CD4-positive, CD25-positive, alpha-beta regulatory T cell (primary cell): ENCODE measurements around the gene OR6C3. TPM values are rescaled to one million over a fixed set of nuclear protein-coding genes. Genes with fewer than 3 reads are reported as not detected.
"Not testable (repeated sequence)": the region's sequence is repeated elsewhere in the genome, so short reads cannot be mapped to it uniquely, and the experiment has no call there.

Source experiments
- ATAC-seq, 2 donors: fragments of 150-1000 bp; cut with Tn5 transposase; one replicate each; pipeline ENCODE4 v1.10.0; 2021; ENCODE audit warnings: low read depth in 2 of 2, moderate number of reproducible peaks in 2 of 2, moderate library complexity in 1 of 2
- DNase-seq, 3 donors: peaks; one replicate each; pipeline versions ENCODE4 v3.0.0 to v3.0.0-alpha.2; 2012 to 2022; ENCODE audit warnings: mixed read lengths in 1 of 3
- H3K27ac ChIP-seq: one replicate; pipeline ENCODE4 v1.7.0; 2013; ENCODE audit warnings: mild to moderate bottlenecking, low read length; ENCODE audit not compliant: insufficient read depth, poor library complexity, severe bottlenecking
- H3K27me3 ChIP-seq: one replicate; pipeline ENCODE4 v1.7.0; 2013; ENCODE audit warnings: low read length; ENCODE audit not compliant: control insufficient read depth, insufficient read depth
- H3K36me3 ChIP-seq: one replicate; pipeline ENCODE4 v1.7.0; 2013; ENCODE audit warnings: mild to moderate bottlenecking, low read length, moderate library complexity; ENCODE audit not compliant: control insufficient read depth, insufficient read depth
- H3K4me1 ChIP-seq: 2 replicates; pipeline ENCODE4 v1.7.0; 2013; ENCODE audit warnings: mild to moderate bottlenecking, low read length; ENCODE audit not compliant: insufficient read depth, control insufficient read depth, poor library complexity, severe bottlenecking
- H3K4me3 ChIP-seq: one replicate; pipeline ENCODE4 v1.7.0; 2013; ENCODE audit warnings: low read depth, mild to moderate bottlenecking, low read length, moderate library complexity
- H3K9me3 ChIP-seq, 2 experiments: 1 replicate in 1 of 2; 2 replicates in 1 of 2; pipeline ENCODE4 v1.7.0; 2013; ENCODE audit warnings: low read length in 2 of 2, mild to moderate bottlenecking in 1 of 2, moderate library complexity in 1 of 2; ENCODE audit not compliant: control insufficient read depth in 2 of 2
- H3K27ac Mint-ChIP-seq, 3 donors: one replicate each; pipeline ENCODE4 v1.8.0; 2020 to 2022; ENCODE audit warnings: mild to moderate bottlenecking in 3 of 3, mixed read lengths in 3 of 3, moderate library complexity in 2 of 3
- H3K27me3 Mint-ChIP-seq: one replicate; pipeline ENCODE4 v1.8.0; 2022; ENCODE audit warnings: mild to moderate bottlenecking, mixed read lengths
- H3K36me3 Mint-ChIP-seq: one replicate; pipeline ENCODE4 v1.8.0; 2020; ENCODE audit warnings: mixed read lengths
- H3K4me1 Mint-ChIP-seq, 4 donors: one replicate each; pipeline ENCODE4 v1.8.0; 2020 to 2022; ENCODE audit warnings: mixed read lengths in 4 of 4, mild to moderate bottlenecking in 1 of 4
- H3K4me3 Mint-ChIP-seq, 4 donors: one replicate each; pipeline ENCODE4 v1.8.0; 2020 to 2022; ENCODE audit warnings: mild to moderate bottlenecking in 4 of 4, mixed read lengths in 4 of 4, moderate library complexity in 3 of 4
- H3K9me3 Mint-ChIP-seq, 7 donors: one replicate each; pipeline ENCODE4 v1.8.0; 2020 to 2022; ENCODE audit warnings: mixed read lengths in 7 of 7, mild to moderate bottlenecking in 3 of 7, moderate library complexity in 2 of 7
- polyA plus RNA-seq, 4 donors: library from polyadenylated mRNA; unstranded; fragments of 300-500 nt; fragmentation: Illumina TruSeq; gene quantifications; one replicate each; pipeline ENCODE4 v1.2.3, GENCODE V29; 2021
- total RNA-seq: library from RNA; stranded (reverse); gene quantifications from one replicate; pipeline ENCODE4 v1.2.3, GENCODE V29; 2022

The OR6C3 gene
- total and polyA plus RNA-seq, 5 donors from 2014 or later: not detected

DNA sequence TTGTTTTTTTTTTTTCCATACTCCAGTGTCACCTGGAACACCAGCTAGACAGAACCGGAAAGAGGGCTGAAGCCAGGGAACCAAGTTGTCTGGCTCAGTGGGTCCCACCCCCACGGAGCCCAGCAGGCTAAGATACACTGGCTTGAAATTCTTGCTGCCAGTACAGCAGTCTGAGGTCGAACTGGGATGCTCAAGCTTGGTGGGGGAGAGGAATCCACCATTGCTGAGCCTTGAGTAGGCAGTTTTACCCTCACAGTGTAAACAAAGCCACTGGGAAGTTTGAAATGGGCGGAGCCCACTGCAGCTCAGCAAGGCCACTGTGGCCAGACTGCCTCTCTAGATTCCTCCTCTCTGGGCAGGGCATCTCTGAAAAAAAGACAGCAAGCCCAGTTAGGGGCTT is 24.8 kb downstream of the OR6C3 start:
- H3K9me3 Mint-ChIP-seq, H3K4me3 ChIP-seq, H3K36me3 Mint-ChIP-seq, ATAC-seq, H3K27me3 ChIP-seq, H3K4me1 ChIP-seq, H3K27ac ChIP-seq, DNase-seq, H3K4me1 Mint-ChIP-seq, H3K36me3 ChIP-seq, H3K4me3 Mint-ChIP-seq, H3K27ac Mint-ChIP-seq, H3K9me3 ChIP-seq: not testable (repeated sequence)
- peaks cover 24% of the 10 kb centered on the region for H3K27me3 Mint-ChIP-seq

DNA sequence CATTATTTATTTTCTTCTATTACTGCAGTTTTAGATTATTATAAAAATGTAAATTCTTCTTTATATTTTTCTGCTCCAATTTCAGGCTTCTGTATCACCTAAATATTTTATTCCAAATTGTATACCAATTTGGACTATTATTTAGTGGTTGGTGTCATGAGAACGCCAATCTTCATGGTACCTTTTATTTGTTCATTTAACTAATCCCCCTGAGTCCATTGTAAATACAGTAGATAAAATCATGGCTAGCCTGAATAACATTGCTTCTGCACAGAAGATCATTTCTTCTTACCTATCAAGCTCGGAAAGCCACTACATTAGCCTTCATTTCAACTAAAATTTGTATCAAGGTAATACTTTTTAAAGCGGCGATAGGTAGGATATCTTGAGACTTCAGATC is 32.1 kb downstream of the OR6C3 start, which contains the start of gene OR6C75:
Gene OR6C75 (plus strand): TSS at position 301 of the 400 bp plus-strand sequence. CDS start 2,136 bp downstream, outside the sequence.
- H3K27me3 Mint-ChIP-seq: peaks cover 17% of the 10 kb centered on the region
- H3K27ac ChIP-seq: no peak within 1 kb of the TSS
- no peaks in the 10 kb centered on the region for H3K9me3 ChIP-seq
- ATAC-seq: no peak
- peaks cover 0 to 3% (median 0%) of the 10 kb centered on the region in 7 donors for H3K9me3 Mint-ChIP-seq
- no peaks in the 10 kb centered on the region for H3K4me1 ChIP-seq
- H3K36me3 Mint-ChIP-seq: no peaks in the 10 kb centered on the region
- no peaks in the 10 kb centered on the region for H3K27me3 ChIP-seq
- H3K4me3 ChIP-seq: no peak within 1 kb of the TSS
- H3K27ac Mint-ChIP-seq: no peak within 1 kb of the TSS
- DNase-seq: no peak
- no peaks in the 10 kb centered on the region for H3K36me3 ChIP-seq
- no peaks in the 10 kb centered on the region for H3K4me1 Mint-ChIP-seq
- H3K4me3 Mint-ChIP-seq: no peak within 1 kb of the TSS

DNA sequence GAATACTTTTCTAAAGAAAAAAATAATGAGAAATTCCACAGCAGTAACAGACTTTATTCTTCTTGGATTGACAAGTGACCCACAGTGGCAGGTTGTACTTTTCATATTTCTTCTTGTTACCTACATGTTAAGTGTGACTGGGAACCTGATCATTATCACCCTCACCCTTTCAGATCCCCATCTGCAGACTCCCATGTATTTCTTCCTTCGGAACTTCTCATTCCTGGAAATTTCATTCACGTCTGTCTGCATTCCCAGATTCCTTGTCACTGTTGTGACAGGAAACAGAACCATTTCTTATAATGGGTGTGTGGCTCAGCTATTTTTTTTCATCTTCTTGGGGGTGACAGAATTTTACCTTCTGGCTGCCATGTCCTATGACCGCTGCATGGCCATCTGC is 34.5 kb downstream of the OR6C3 start:
- Mint-ChIP-seq H3K9me3 (peaks cover 0 to 3% (median 0%) of the 10 kb centered on the region in 7 donors), H3K27ac (no peak overlapping the region), H3K4me3 (no peak overlapping the region), H3K27me3 (peaks cover 21% of the 10 kb centered on the region), H3K4me1 (no peaks in the 10 kb centered on the region), H3K36me3 (no peaks in the 10 kb centered on the region)
- no peak overlapping the region for H3K4me3 ChIP-seq
- H3K9me3 ChIP-seq: no peaks in the 10 kb centered on the region
- H3K27me3 ChIP-seq: no peaks in the 10 kb centered on the region
- H3K27ac ChIP-seq: no peak overlapping the region
- no peak for ATAC-seq
- no peaks in the 10 kb centered on the region for H3K36me3 ChIP-seq
- DNase-seq: no peak
- no peaks in the 10 kb centered on the region for H3K4me1 ChIP-seq

DNA sequence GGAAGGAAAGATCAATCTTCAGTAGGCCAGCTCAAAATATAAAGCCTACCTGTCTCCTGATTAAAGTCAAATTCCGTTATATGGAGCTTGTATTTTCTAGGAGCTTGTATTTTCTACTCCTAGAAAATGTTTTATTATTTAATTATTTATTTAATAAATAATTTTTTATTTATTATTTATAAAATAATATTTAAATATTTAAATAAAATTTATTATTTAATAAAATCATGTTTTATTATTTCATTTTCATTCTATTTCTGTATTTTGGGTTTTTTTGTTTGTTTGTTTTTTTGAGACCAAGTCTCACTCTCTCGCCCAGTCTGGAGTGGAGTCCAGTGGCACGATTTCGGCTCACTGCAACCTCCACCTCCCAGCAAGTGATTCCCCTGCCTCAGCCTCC is 42.0 kb downstream of the OR6C3 start:
- no peak for DNase-seq
- H3K4me3 Mint-ChIP-seq: no peak overlapping the region
- H3K9me3 Mint-ChIP-seq: no peaks in the 10 kb centered on the region
- ATAC-seq: no peak
- peaks cover 22% of the 10 kb centered on the region for H3K27me3 Mint-ChIP-seq
- no peaks in the 10 kb centered on the region for H3K27me3 ChIP-seq
- H3K27ac Mint-ChIP-seq: no peak overlapping the region
- H3K27ac ChIP-seq: no peak overlapping the region
- H3K4me1 Mint-ChIP-seq: no peaks in the 10 kb centered on the region
- H3K36me3 Mint-ChIP-seq: no peaks in the 10 kb centered on the region
- H3K4me3 ChIP-seq: no peak overlapping the region
- H3K36me3 ChIP-seq: no peaks in the 10 kb centered on the region
- H3K4me1 ChIP-seq: no peaks in the 10 kb centered on the region
- H3K9me3 ChIP-seq: no peaks in the 10 kb centered on the region

Other genes with a start within 250 kb of the OR6C3 start
- not detected for gene OR9K2, start 204.3 kb upstream of the OR6C3 start, total RNA-seq
- not detected for gene OR9K2, start 204.3 kb upstream of the OR6C3 start, polyA plus RNA-seq
- gene OR10A7, start 109.7 kb upstream of the OR6C3 start, total RNA-seq: not detected
- gene OR10A7, start 109.7 kb upstream of the OR6C3 start, polyA plus RNA-seq: not detected
- not detected for gene OR6C74, start 86.1 kb upstream of the OR6C3 start, total RNA-seq
- gene OR6C74, start 86.1 kb upstream of the OR6C3 start, polyA plus RNA-seq: not detected
- not detected for gene OR6C6, start 34.2 kb upstream of the OR6C3 start, total RNA-seq
- not detected for gene OR6C6, start 34.2 kb upstream of the OR6C3 start, polyA plus RNA-seq
- gene OR6C1, start 16.4 kb upstream of the OR6C3 start, total RNA-seq: not detected
- gene OR6C1, start 16.4 kb upstream of the OR6C3 start, polyA plus RNA-seq: not detected
- not detected for gene OR6C75, start 32.2 kb downstream of the OR6C3 start, total RNA-seq
- not detected for gene OR6C75, start 32.2 kb downstream of the OR6C3 start, polyA plus RNA-seq
- not detected for gene OR6C65, start 69.8 kb downstream of the OR6C3 start, total RNA-seq
- not detected for gene OR6C65, start 69.8 kb downstream of the OR6C3 start, polyA plus RNA-seq
- gene OR6C76, start 95.5 kb downstream of the OR6C3 start, total RNA-seq: not detected
- gene OR6C76, start 95.5 kb downstream of the OR6C3 start, polyA plus RNA-seq: not detected
- gene OR6C2, start 113.3 kb downstream of the OR6C3 start, total RNA-seq: not detected
- gene OR6C2, start 113.3 kb downstream of the OR6C3 start, polyA plus RNA-seq: not detected
- not detected for gene OR6C70, start 139.4 kb downstream of the OR6C3 start, total RNA-seq
- not detected for gene OR6C70, start 139.4 kb downstream of the OR6C3 start, polyA plus RNA-seq
- not detected for gene OR6C68, start 161.6 kb downstream of the OR6C3 start, total RNA-seq
- gene OR6C68, start 161.6 kb downstream of the OR6C3 start, polyA plus RNA-seq: not detected
- not detected for gene OR6C4, start 218.9 kb downstream of the OR6C3 start, total RNA-seq
- not detected for gene OR6C4, start 218.9 kb downstream of the OR6C3 start, polyA plus RNA-seq
- gene OR2AP1, start 241.7 kb downstream of the OR6C3 start, total RNA-seq: 0.25 TPM
- gene OR2AP1, start 241.7 kb downstream of the OR6C3 start, polyA plus RNA-seq: not detected